ENCODE measurements around the gene HAUS5. TPM values are rescaled to one million over a fixed set of nuclear protein-coding genes. Genes with fewer than 3 reads are reported as not detected.
"Not testable (repeated sequence)": the region's sequence is repeated elsewhere in the genome, so short reads cannot be mapped to it uniquely, and the experiment has no call there.

HAUS5 gene
- total and polyA plus RNA-seq, 8 donors = 12.1 to 32.7 (median 24.8) TPM

- peaks cover 0 to 28% of the 10 kb centered on the region in 2 donors for H3K27me3 ChIP-seq
- ATAC-seq (peak; percentile 58), DNase-seq (peak in 2 of 4 donors; percentile 23 to 53)
- H3K36me3 ChIP-seq = no peaks in the 10 kb centered on the region
- no peaks in the 10 kb centered on the region for H3K4me1 ChIP-seq
- TF ChIP-seq CTCF (IDR thresholded peaks at IDR 0.05) = peak; percentile 30 to 37
- no peaks in the 10 kb centered on the region for H3K9me3 ChIP-seq
- no peak overlapping the region for H3K4me3 ChIP-seq
- intact Hi-C loops (cut with DNase I) = no loop called here
- no peak overlapping the region for H3K27ac ChIP-seq
These were observed 20.3 kb upstream of the HAUS5 start for GRCh38 chr19:35592226-35592625.

GRCh38 chr19:35595026-35595425 is 17.5 kb upstream of the HAUS5 start:
- H3K4me3 ChIP-seq; H3K4me1 ChIP-seq; H3K9me3 ChIP-seq; ATAC-seq; H3K27ac ChIP-seq; H3K36me3 ChIP-seq; DNase-seq; intact Hi-C loops (cut with DNase I): not testable (repeated sequence)
- H3K27me3 ChIP-seq = peaks cover 0 to 28% of the 10 kb centered on the region in 2 donors

GRCh38 chr19:35595928-35596327 is 16.6 kb upstream of the HAUS5 start:
- H3K4me1 ChIP-seq = no peaks in the 10 kb centered on the region
- no peaks in the 10 kb centered on the region for H3K9me3 ChIP-seq
- H3K4me3 ChIP-seq = no peak overlapping the region
- H3K27ac ChIP-seq = no peak overlapping the region
- DNase-seq (no peak), ATAC-seq (no peak)
- intact Hi-C loops (cut with DNase I) = no loop called here
- H3K27me3 ChIP-seq = peaks cover 0 to 28% of the 10 kb centered on the region in 2 donors
- no peak for TF ChIP-seq CTCF (IDR thresholded peaks at IDR 0.05)
- H3K36me3 ChIP-seq = no peaks in the 10 kb centered on the region

- Histone ChIP-seq H3K9me3 (no peaks in the 10 kb centered on the region), H3K27me3 (peaks cover 0 to 28% of the 10 kb centered on the region in 2 donors), H3K27ac (no peak overlapping the region), H3K4me1 (no peaks in the 10 kb centered on the region), H3K36me3 (no peaks in the 10 kb centered on the region), H3K4me3 (no peak overlapping the region)
- no peak for TF ChIP-seq CTCF (IDR thresholded peaks at IDR 0.05)
- intact Hi-C loops (cut with DNase I) = no loop called here
- ATAC-seq (no peak), DNase-seq (no peak)
These were observed 16.1 kb upstream of the HAUS5 start for GRCh38 chr19:35596366-35596999.

GRCh38 chr19:35601971-35602370 is 10.6 kb upstream of the HAUS5 start:
- ATAC-seq = no peak

GRCh38 chr19:35604436-35604835 is 8.1 kb upstream of the HAUS5 start:
- H3K36me3 ChIP-seq; DNase-seq; intact Hi-C loops (cut with DNase I); H3K4me1 ChIP-seq; H3K27ac ChIP-seq; H3K4me3 ChIP-seq; H3K27me3 ChIP-seq; ATAC-seq: not testable (repeated sequence)
- H3K9me3 ChIP-seq = peaks cover 0 to 16% of the 10 kb centered on the region in 2 donors

More at GRCh38 chr19:35601971-35602370, 10.6 kb upstream of the HAUS5 start:
- Histone ChIP-seq H3K27me3 (no peaks in the 10 kb centered on the region), H3K4me1 (no peaks in the 10 kb centered on the region), H3K27ac (no peak overlapping the region), H3K36me3 (no peaks in the 10 kb centered on the region), H3K4me3 (no peak overlapping the region), H3K9me3 (peaks cover 0 to 3% of the 10 kb centered on the region in 2 donors)
- TF ChIP-seq CTCF (IDR thresholded peaks at IDR 0.05) = no peak
- no peak for DNase-seq
- intact Hi-C loops (cut with DNase I) = no loop called here

- H3K27ac ChIP-seq; DNase-seq; intact Hi-C loops (cut with DNase I); H3K27me3 ChIP-seq; H3K36me3 ChIP-seq; H3K4me3 ChIP-seq; H3K4me1 ChIP-seq; ATAC-seq: not testable (repeated sequence)
- peaks cover 0 to 16% of the 10 kb centered on the region in 2 donors for H3K9me3 ChIP-seq
These were observed 5.4 kb upstream of the HAUS5 start for GRCh38 chr19:35607170-35607569.
